ENCODE data around the gene SLC2A2.
"Not testable (repeated sequence)": the region's sequence is repeated elsewhere in the genome, so short reads cannot be mapped to it uniquely, and the experiment has no call there.

SLC2A2 gene

GRCh38 chr3:170989100-170989648, 37.3 kb downstream of the SLC2A2 start:
- Mint-ChIP-seq H3K36me3 (ENCODE audit: low read depth) (no peaks in the 10 kb centered on the region), H3K4me1 (ENCODE audit: low read depth) (no peaks in the 10 kb centered on the region), H3K9me3 (no peaks in the 10 kb centered on the region), H3K4me3 (no peak overlapping the region), H3K27ac (no peak overlapping the region), H3K27me3 (no peaks in the 10 kb centered on the region)
- intact Hi-C loops (cut with micrococcal nuclease) = no loop called here

GRCh38 chr3:170988378-170988777, 38.1 kb downstream of the SLC2A2 start:
- Mint-ChIP-seq H3K27me3 (no peaks in the 10 kb centered on the region), H3K27ac (no peak overlapping the region), H3K9me3 (no peaks in the 10 kb centered on the region), H3K4me1 (ENCODE audit: low read depth) (no peaks in the 10 kb centered on the region), H3K4me3 (no peak overlapping the region), H3K36me3 (ENCODE audit: low read depth) (no peaks in the 10 kb centered on the region)
- intact Hi-C loops (cut with micrococcal nuclease) = no loop called here

- Mint-ChIP-seq H3K9me3 (no peaks in the 10 kb centered on the region), H3K27ac (no peak overlapping the region), H3K4me1 (ENCODE audit: low read depth) (no peaks in the 10 kb centered on the region), H3K4me3 (no peak overlapping the region), H3K36me3 (ENCODE audit: low read depth) (no peaks in the 10 kb centered on the region), H3K27me3 (no peaks in the 10 kb centered on the region)
- intact Hi-C loops (cut with micrococcal nuclease) = no loop called here
Observed at GRCh38 chr3:170985304-170985703, 41.2 kb downstream of the SLC2A2 start.

- Mint-ChIP-seq H3K4me3 (no peak overlapping the region), H3K27me3 (no peaks in the 10 kb centered on the region), H3K36me3 (ENCODE audit: low read depth) (no peaks in the 10 kb centered on the region), H3K27ac (no peak overlapping the region), H3K9me3 (no peaks in the 10 kb centered on the region), H3K4me1 (ENCODE audit: low read depth) (no peaks in the 10 kb centered on the region)
- intact Hi-C loops (cut with micrococcal nuclease) = no loop called here
Observed at GRCh38 chr3:170982733-170983132, 43.8 kb downstream of the SLC2A2 start.

- no peaks in the 10 kb centered on the region for H3K36me3 Mint-ChIP-seq (ENCODE audit: low read depth)
- H3K4me1 Mint-ChIP-seq (ENCODE audit: low read depth) = no peaks in the 10 kb centered on the region
- no peaks in the 10 kb centered on the region for H3K27me3 Mint-ChIP-seq
- H3K4me3 Mint-ChIP-seq = no peak overlapping the region
- intact Hi-C loops (cut with micrococcal nuclease) = no loop called here
- H3K27ac Mint-ChIP-seq = no peak overlapping the region
- H3K9me3 Mint-ChIP-seq = no peaks in the 10 kb centered on the region
Observed at GRCh38 chr3:170980399-170980798, 46.1 kb downstream of the SLC2A2 start.

- no peak overlapping the region for H3K4me3 Mint-ChIP-seq
- intact Hi-C loops (cut with micrococcal nuclease) = no loop called here
- no peaks in the 10 kb centered on the region for H3K27me3 Mint-ChIP-seq
- H3K9me3 Mint-ChIP-seq = peaks cover 8% of the 10 kb centered on the region
- H3K36me3 Mint-ChIP-seq (ENCODE audit: low read depth) = no peaks in the 10 kb centered on the region
- H3K4me1 Mint-ChIP-seq (ENCODE audit: low read depth) = no peaks in the 10 kb centered on the region
- H3K27ac Mint-ChIP-seq = no peak overlapping the region
Observed at GRCh38 chr3:170977949-170978745, 48.4 kb downstream of the SLC2A2 start.

GRCh38 chr3:170976190-170976519, 50.4 kb downstream of the SLC2A2 start:
- Mint-ChIP-seq H3K4me1 (ENCODE audit: low read depth) (no peaks in the 10 kb centered on the region), H3K27me3 (no peaks in the 10 kb centered on the region), H3K9me3 (peaks cover 8% of the 10 kb centered on the region), H3K27ac (no peak overlapping the region), H3K36me3 (ENCODE audit: low read depth) (no peaks in the 10 kb centered on the region), H3K4me3 (no peak overlapping the region)
- intact Hi-C loops (cut with micrococcal nuclease) = no loop called here

- intact Hi-C loops (cut with micrococcal nuclease) = no loop called here
- no peaks in the 10 kb centered on the region for H3K36me3 Mint-ChIP-seq (ENCODE audit: low read depth)
- peaks cover 8% of the 10 kb centered on the region for H3K9me3 Mint-ChIP-seq
- H3K4me3 Mint-ChIP-seq = no peak overlapping the region
- H3K27ac Mint-ChIP-seq = no peak overlapping the region
- no peaks in the 10 kb centered on the region for H3K27me3 Mint-ChIP-seq
- H3K4me1 Mint-ChIP-seq (ENCODE audit: low read depth) = no peaks in the 10 kb centered on the region
Observed at GRCh38 chr3:170975283-170976189, 51.0 kb downstream of the SLC2A2 start.

- H3K4me3 Mint-ChIP-seq = no peak overlapping the region
Observed at GRCh38 chr3:170974872-170975271, 51.6 kb downstream of the SLC2A2 start.

GRCh38 chr3:170972917-170973316, 53.6 kb downstream of the SLC2A2 start:
- H3K4me3 Mint-ChIP-seq; H3K27ac Mint-ChIP-seq; H3K27me3 Mint-ChIP-seq; H3K4me1 Mint-ChIP-seq (ENCODE audit: low read depth); H3K36me3 Mint-ChIP-seq (ENCODE audit: low read depth); intact Hi-C loops (cut with micrococcal nuclease); H3K9me3 Mint-ChIP-seq: not testable (repeated sequence)

More at GRCh38 chr3:170974872-170975271, 51.6 kb downstream of the SLC2A2 start:
- H3K9me3 Mint-ChIP-seq = peaks cover 8% of the 10 kb centered on the region
- H3K27me3 Mint-ChIP-seq = no peaks in the 10 kb centered on the region
- no peak overlapping the region for H3K27ac Mint-ChIP-seq
- intact Hi-C loops (cut with micrococcal nuclease) = no loop called here
- H3K4me1 Mint-ChIP-seq (ENCODE audit: low read depth) = no peaks in the 10 kb centered on the region
- no peaks in the 10 kb centered on the region for H3K36me3 Mint-ChIP-seq (ENCODE audit: low read depth)

- no peaks in the 10 kb centered on the region for H3K36me3 Mint-ChIP-seq (ENCODE audit: low read depth)
- intact Hi-C loops (cut with micrococcal nuclease) = no loop called here
- H3K9me3 Mint-ChIP-seq = no peaks in the 10 kb centered on the region
- no peaks in the 10 kb centered on the region for H3K27me3 Mint-ChIP-seq
- no peak overlapping the region for H3K27ac Mint-ChIP-seq
- H3K4me3 Mint-ChIP-seq = no peak overlapping the region
- no peaks in the 10 kb centered on the region for H3K4me1 Mint-ChIP-seq (ENCODE audit: low read depth)
Observed at GRCh38 chr3:170967126-170967525, 59.4 kb downstream of the SLC2A2 start.

- H3K36me3 Mint-ChIP-seq (ENCODE audit: low read depth) = no peaks in the 10 kb centered on the region
- intact Hi-C loops (cut with micrococcal nuclease) = no loop called here
- H3K27me3 Mint-ChIP-seq = no peaks in the 10 kb centered on the region
- no peaks in the 10 kb centered on the region for H3K4me1 Mint-ChIP-seq (ENCODE audit: low read depth)
- H3K4me3 Mint-ChIP-seq = no peak overlapping the region
- no peaks in the 10 kb centered on the region for H3K9me3 Mint-ChIP-seq
- H3K27ac Mint-ChIP-seq = no peak overlapping the region
Observed at GRCh38 chr3:170966495-170966894, 60.0 kb downstream of the SLC2A2 start.

GRCh38 chr3:170962411-170962810, 64.1 kb downstream of the SLC2A2 start:
- no peaks in the 10 kb centered on the region for H3K36me3 Mint-ChIP-seq (ENCODE audit: low read depth)
- no peaks in the 10 kb centered on the region for H3K4me1 Mint-ChIP-seq (ENCODE audit: low read depth)
- no peaks in the 10 kb centered on the region for H3K9me3 Mint-ChIP-seq
- no peak overlapping the region for H3K27ac Mint-ChIP-seq
- intact Hi-C loops (cut with micrococcal nuclease) = loop anchor here (5.0 kb wide), 1 partner anchor 220 kb away; no protein-coding TSS in a partner anchor
- no peaks in the 10 kb centered on the region for H3K27me3 Mint-ChIP-seq
- no peak overlapping the region for H3K4me3 Mint-ChIP-seq
